Vagina (tissue), 2 donors: Measurements from ENCODE around the gene TAC4. TPM values are rescaled to one million over a fixed set of nuclear protein-coding genes. Genes with fewer than 3 reads are reported as not detected.
"Not testable (repeated sequence)": the region's sequence is repeated elsewhere in the genome, so short reads cannot be mapped to it uniquely, and the experiment has no call there.

Source experiments
- DNase-seq, 2 donors: peaks; one replicate each; pipeline ENCODE4 v3.0.0-alpha.2; 2017; ENCODE audit errors: extremely low spot score in 2 of 2
- H3K27ac ChIP-seq: fragments of 200-600 bp; sonication (generic); one replicate; pipeline ENCODE4 v1.5.1; 2019
- H3K27me3 ChIP-seq: fragments of 200-600 bp; sonication (generic); one replicate; pipeline ENCODE4 v1.5.1; 2019
- H3K36me3 ChIP-seq, 2 donors: fragments of 200-600 bp; sonication (generic); one replicate each; pipeline ENCODE4 v1.5.1; 2017 to 2019
- H3K4me1 ChIP-seq: fragments of 200-600 bp; sonication (generic); one replicate; pipeline ENCODE4 v1.5.1; 2019
- H3K4me3 ChIP-seq, 2 donors: fragments of 200-600 bp; sonication (generic); 1 replicate in 1 of 2; 2 replicates in 1 of 2; pipeline ENCODE4 v1.5.1; 2016 to 2019
- H3K9me3 ChIP-seq: fragments of 200-600 bp; sonication (generic); one replicate; pipeline ENCODE4 v1.5.1; 2019
- CTCF ChIP-seq, 3 experiments: fragments of 450-650 bp in 2 of 3; fragments of 200-600 bp in 1 of 3; sonication (generic) in 1 of 3; IDR thresholded peaks; one replicate each; pipeline ENCODE4 v1.5.1; 2017 to 2019; ENCODE audit warnings: antibody characterized with exemption in 3 of 3, mild to moderate bottlenecking in 2 of 3, moderate library complexity in 2 of 3
- POLR2A ChIP-seq, 2 donors: fragments of 450-650 bp; IDR thresholded peaks; one replicate each; pipeline ENCODE4 v1.6.1; 2017; ENCODE audit warnings: antibody characterized with exemption in 2 of 2, mild to moderate bottlenecking in 2 of 2, moderate library complexity in 2 of 2
- POLR2AphosphoS5 ChIP-seq, 2 donors: sonication (generic); formaldehyde crosslinking; IDR thresholded peaks; one replicate each; pipeline ENCODE4 v1.9.0; 2017; ENCODE audit warnings: antibody characterized with exemption in 2 of 2, mild to moderate bottlenecking in 2 of 2, low read depth in 1 of 2; ENCODE audit not compliant: insufficient read depth in 1 of 2
- intact Hi-C: fragments of 100-400 bp; cut with DNase I; formaldehyde crosslinking; loops from one replicate; pipeline ENCODE4 v1.15.1; 2023
- total RNA-seq: library from RNA; depleted of rRNA; stranded (reverse); fragments of >200 nt; gene quantifications from one replicate; pipeline ENCODE4 v1.2.3, GENCODE V29; 2016

Gene TAC4
- total RNA-seq, 1 donor from 2014 or later, result not detected

GRCh38 chr17:49834118-49834743 is 13.6 kb downstream of the TAC4 start:
- peaks cover 0 to 19% of the 10 kb centered on the region in 2 donors for H3K36me3 ChIP-seq
- no peak overlapping the region for H3K27ac ChIP-seq
- no peaks in the 10 kb centered on the region for H3K27me3 ChIP-seq
- TF ChIP-seq POLR2AphosphoS5 (IDR thresholded peaks at IDR 0.05; ENCODE audit: insufficient read depth in 1 of 2, low read depth in 1 of 2) (peak in 1 of 2 donors; percentile 25), POLR2A (IDR thresholded peaks at IDR 0.05) (no peak)
- no peaks in the 10 kb centered on the region for H3K9me3 ChIP-seq
- peaks cover 6% of the 10 kb centered on the region for H3K4me1 ChIP-seq
- DNase-seq, result no peak
- intact Hi-C loops, result no loop called here
- no peak overlapping the region for H3K4me3 ChIP-seq

GRCh38 chr17:49832840-49833599 is 14.8 kb downstream of the TAC4 start:
- peaks cover 15% of the 10 kb centered on the region for H3K4me1 ChIP-seq
- peaks cover 0 to 28% of the 10 kb centered on the region in 2 donors for H3K36me3 ChIP-seq
- H3K27me3 ChIP-seq, result no peaks in the 10 kb centered on the region
- TF ChIP-seq POLR2A (IDR thresholded peaks at IDR 0.05) (no peak), POLR2AphosphoS5 (IDR thresholded peaks at IDR 0.05; ENCODE audit: insufficient read depth in 1 of 2, low read depth in 1 of 2) (peak in 1 of 2 donors; percentile 60)
- H3K9me3 ChIP-seq, result no peaks in the 10 kb centered on the region
- no peak overlapping the region for H3K4me3 ChIP-seq
- H3K27ac ChIP-seq, result peak overlapping the region; percentile 11
- intact Hi-C loops, result no loop called here
- no peak for DNase-seq

GRCh38 chr17:49830605-49831004 is 17.3 kb downstream of the TAC4 start:
- H3K27ac ChIP-seq, result no peak overlapping the region
- TF ChIP-seq POLR2AphosphoS5 (IDR thresholded peaks at IDR 0.05; ENCODE audit: insufficient read depth in 1 of 2, low read depth in 1 of 2) (no peak), POLR2A (IDR thresholded peaks at IDR 0.05) (no peak), CTCF (IDR thresholded peaks at IDR 0.05) (no peak)
- H3K9me3 ChIP-seq, result no peaks in the 10 kb centered on the region
- intact Hi-C loops, result no loop called here
- H3K4me1 ChIP-seq, result peaks cover 20% of the 10 kb centered on the region
- H3K4me3 ChIP-seq, result no peak overlapping the region
- DNase-seq, result no peak
- H3K27me3 ChIP-seq, result no peaks in the 10 kb centered on the region
- H3K36me3 ChIP-seq, result peaks cover 0 to 52% of the 10 kb centered on the region in 2 donors

- Histone ChIP-seq H3K9me3 (no peaks in the 10 kb centered on the region), H3K4me3 (no peak overlapping the region), H3K36me3 (peaks cover 0 to 55% of the 10 kb centered on the region in 2 donors), H3K4me1 (peaks cover 14% of the 10 kb centered on the region), H3K27me3 (no peaks in the 10 kb centered on the region), H3K27ac (no peak overlapping the region)
- TF ChIP-seq CTCF (IDR thresholded peaks at IDR 0.05) (no peak), POLR2AphosphoS5 (IDR thresholded peaks at IDR 0.05; ENCODE audit: insufficient read depth in 1 of 2, low read depth in 1 of 2) (no peak), POLR2A (IDR thresholded peaks at IDR 0.05) (no peak)
- DNase-seq, result no peak
- intact Hi-C loops, result no loop called here
Observed at GRCh38 chr17:49829026-49829425, 18.8 kb downstream of the TAC4 start.

GRCh38 chr17:49828325-49828724 is 19.5 kb downstream of the TAC4 start:
- H3K27me3 ChIP-seq, intact Hi-C loops, H3K9me3 ChIP-seq, DNase-seq, H3K4me3 ChIP-seq, H3K27ac ChIP-seq: not testable (repeated sequence)
- peaks cover 14% of the 10 kb centered on the region for H3K4me1 ChIP-seq
- H3K36me3 ChIP-seq, result peaks cover 0 to 57% of the 10 kb centered on the region in 2 donors

GRCh38 chr17:49825645-49826044 is 22.2 kb downstream of the TAC4 start:
- Histone ChIP-seq H3K27me3 (no peaks in the 10 kb centered on the region), H3K4me1 (peaks cover 32% of the 10 kb centered on the region), H3K4me3 (no peak overlapping the region), H3K9me3 (no peaks in the 10 kb centered on the region), H3K27ac (no peak overlapping the region), H3K36me3 (peaks cover 0 to 69% of the 10 kb centered on the region in 2 donors)
- no peak for DNase-seq
- intact Hi-C loops, result no loop called here
- TF ChIP-seq POLR2AphosphoS5 (IDR thresholded peaks at IDR 0.05; ENCODE audit: insufficient read depth in 1 of 2, low read depth in 1 of 2) (no peak), CTCF (IDR thresholded peaks at IDR 0.05) (no peak)
